Fibroblast of villous mesenchyme (primary cell): ENCODE data around the gene ZNF511. TPM values are rescaled to one million over a fixed set of nuclear protein-coding genes. Genes with fewer than 3 reads are reported as not detected.

Experiments
- DNase-seq: peaks from one replicate; pipeline ENCODE4 v3.0.0-alpha.2; 2010; ENCODE audit warnings: low read depth
- H3K4me3 ChIP-seq: 2 replicates; pipeline ENCODE4 v1.5.1; 2011; ENCODE audit warnings: low read depth, mild to moderate bottlenecking, low read length
- small RNA-seq: library from RNA; depleted of rRNA; stranded (forward); fragments of <200 nt; gene quantifications from one replicate; pipeline ENCODE3, GENCODE V24; 2012
- total RNA-seq: library from RNA; depleted of rRNA; stranded (reverse); fragments of >200 nt; gene quantifications from 2 replicates; pipeline ENCODE4 v1.2.3, GENCODE V29; 2012
- TF ChIP-seq, protein P1 (sequence below): IDR thresholded peaks from 2 replicates; pipeline ENCODE4 v1.5.1; 2012; ENCODE audit warnings: low read depth, mild to moderate bottlenecking, low read length; ENCODE audit not compliant: insufficient read depth

ZNF511 gene
- total RNA-seq, 1 donor, result 21.2 TPM

DNA sequence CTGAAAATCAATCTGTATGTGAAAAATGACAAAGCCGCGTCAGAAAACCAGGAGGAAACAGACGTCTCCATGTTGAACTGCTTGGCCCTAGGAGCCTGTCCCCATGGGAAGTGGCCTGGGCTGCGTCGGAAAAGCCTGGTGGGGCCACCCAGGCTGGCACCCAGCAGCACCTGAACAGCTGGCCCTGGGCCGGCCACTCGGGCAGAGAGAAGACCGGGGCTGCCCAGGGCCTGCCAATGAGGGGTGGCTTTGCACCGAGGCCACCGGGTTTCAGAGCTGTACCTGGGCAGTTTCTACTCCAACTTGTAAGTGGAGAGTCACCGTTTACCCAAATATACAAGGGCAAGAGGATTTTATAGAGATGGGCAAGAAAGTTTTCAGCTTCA is 50.2 kb downstream of the ZNF511 start:
- TF ChIP-seq, protein P1, sequence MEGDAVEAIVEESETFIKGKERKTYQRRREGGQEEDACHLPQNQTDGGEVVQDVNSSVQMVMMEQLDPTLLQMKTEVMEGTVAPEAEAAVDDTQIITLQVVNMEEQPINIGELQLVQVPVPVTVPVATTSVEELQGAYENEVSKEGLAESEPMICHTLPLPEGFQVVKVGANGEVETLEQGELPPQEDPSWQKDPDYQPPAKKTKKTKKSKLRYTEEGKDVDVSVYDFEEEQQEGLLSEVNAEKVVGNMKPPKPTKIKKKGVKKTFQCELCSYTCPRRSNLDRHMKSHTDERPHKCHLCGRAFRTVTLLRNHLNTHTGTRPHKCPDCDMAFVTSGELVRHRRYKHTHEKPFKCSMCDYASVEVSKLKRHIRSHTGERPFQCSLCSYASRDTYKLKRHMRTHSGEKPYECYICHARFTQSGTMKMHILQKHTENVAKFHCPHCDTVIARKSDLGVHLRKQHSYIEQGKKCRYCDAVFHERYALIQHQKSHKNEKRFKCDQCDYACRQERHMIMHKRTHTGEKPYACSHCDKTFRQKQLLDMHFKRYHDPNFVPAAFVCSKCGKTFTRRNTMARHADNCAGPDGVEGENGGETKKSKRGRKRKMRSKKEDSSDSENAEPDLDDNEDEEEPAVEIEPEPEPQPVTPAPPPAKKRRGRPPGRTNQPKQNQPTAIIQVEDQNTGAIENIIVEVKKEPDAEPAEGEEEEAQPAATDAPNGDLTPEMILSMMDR, result no peak
- DNase-seq, result no peak
- H3K4me3 ChIP-seq, result no peak overlapping the region

DNA sequence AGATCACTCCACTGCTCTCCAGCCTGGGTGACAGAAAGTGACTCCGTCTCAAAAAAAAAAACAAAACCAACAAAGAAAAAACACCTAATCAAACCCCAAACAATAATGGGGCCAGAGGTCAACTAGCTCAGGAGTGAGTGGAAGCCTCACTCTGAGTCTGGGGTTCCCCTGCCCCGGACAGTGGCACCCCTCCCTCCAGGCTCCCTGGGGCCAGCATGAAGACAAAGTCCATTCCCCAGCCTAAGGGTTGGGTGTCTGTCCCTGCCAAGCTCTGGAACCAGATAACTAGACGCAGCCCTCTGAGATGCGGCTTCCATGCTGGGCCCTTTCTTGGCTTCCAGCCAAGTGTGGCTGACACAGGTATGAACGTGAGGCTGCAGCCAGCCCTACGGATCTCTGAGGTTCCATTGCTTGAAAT is 50.8 kb downstream of the ZNF511 start:
- H3K4me3 ChIP-seq, result no peak overlapping the region
- DNase-seq, result no peak
- TF ChIP-seq, protein P1, result no peak

DNA sequence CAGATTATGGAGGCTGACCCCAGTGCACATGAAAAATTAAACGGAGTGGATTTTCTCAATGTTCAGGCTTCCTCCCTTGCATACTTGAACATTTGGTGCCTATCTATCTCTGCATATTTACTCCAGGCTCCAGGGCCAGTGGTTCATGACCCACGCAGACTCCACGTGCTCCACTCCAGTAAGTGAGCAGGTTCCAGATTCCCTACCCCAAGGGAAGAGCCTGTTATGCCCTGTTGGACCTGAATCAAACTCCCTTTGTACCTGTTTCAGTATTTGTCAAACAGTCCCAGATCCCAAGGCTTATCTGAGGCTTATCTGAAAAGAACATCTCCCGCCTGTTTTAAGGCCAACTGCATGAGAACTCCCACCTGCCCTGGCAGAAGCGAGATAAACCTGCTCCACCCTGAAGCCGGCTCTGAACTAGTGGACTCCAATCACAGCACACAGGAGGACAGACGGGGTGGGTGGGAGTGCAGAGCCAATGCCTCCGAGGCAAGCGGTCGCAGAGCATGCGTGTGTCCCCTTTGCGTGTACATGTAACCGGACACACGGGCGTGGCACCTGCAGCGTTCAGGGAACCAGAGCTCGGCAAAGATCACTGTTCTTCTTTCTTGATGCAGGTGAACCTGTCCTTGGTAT is 51.4 kb downstream of the ZNF511 start:
- H3K4me3 ChIP-seq, result no peak overlapping the region
- TF ChIP-seq, protein P1, result no peak
- no peak for DNase-seq

DNA sequence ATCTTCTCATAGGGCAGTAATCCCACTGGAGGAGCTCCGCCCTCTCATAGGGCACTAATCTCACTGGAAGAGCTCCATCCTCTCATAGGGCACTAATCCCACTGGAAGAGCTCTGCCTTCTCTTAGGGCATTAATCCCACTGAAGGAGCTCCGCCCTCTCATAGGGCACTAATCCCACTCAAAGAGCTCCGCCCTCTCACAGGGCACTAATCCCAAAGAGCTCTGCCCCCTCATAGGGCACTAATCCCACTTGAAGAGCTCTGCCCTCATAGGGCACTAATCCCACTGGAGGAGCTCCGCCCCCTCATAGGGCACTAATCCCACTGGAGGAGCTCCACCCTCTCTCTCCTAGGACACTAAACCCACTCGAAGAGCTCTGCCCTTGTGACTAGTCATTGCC is 52.5 kb downstream of the ZNF511 start:
- DNase-seq, result no peak
- H3K4me3 ChIP-seq, result no peak overlapping the region
- TF ChIP-seq, protein P1, result no peak

DNA sequence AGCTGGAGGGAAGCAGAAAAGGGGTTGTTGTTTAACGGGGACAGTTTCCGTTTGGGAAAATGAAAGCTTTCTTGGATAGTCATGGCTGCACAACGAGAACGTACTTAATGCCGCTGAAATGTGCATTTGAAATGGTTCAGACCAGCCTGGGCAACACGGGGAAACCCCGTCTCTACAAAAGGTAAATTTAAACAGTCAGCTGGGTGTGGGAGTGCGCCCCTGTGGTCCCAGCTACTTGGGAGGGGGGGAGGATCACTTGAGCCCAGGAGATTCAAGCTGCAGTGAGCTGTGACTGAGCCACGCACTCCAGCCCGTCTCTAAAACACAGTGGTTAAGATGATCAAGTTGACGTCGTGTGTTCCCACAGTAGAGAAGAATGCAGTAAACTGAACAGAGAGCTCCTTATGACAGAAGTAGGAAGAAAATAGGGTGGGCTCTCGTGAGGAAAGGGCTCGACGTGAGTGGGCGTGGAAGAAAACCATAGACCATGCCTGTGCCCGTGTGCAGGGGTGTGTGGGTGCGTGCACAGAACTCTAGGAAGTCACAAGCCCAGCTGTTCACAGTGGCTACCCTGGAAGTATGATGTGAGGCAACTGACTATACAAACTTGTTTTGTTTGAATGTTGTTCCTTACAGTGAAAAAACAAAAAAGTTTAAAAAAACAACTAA is 53.2 kb downstream of the ZNF511 start:
- no peak for DNase-seq
- H3K4me3 ChIP-seq, result no peak overlapping the region
- TF ChIP-seq, protein P1, result no peak

Small RNA genes lying within 50 kb of the gene (small RNA-seq; reads per million reads assigned to genes)
- not detected for gene BANF1P2

Other genes with a start within 250 kb of the ZNF511 start
- not detected in 2 replicates for gene ADGRA1, start 221.0 kb upstream of the ZNF511 start, total RNA-seq
- gene KNDC1, start 148.7 kb upstream of the ZNF511 start, total RNA-seq, result 1.9 and 5.6 TPM in 2 replicates
- not detected in 2 replicates for gene UTF1, start 78.7 kb upstream of the ZNF511 start, total RNA-seq
- not detected in 2 replicates for gene VENTX, start 71.1 kb upstream of the ZNF511 start, total RNA-seq
- 2.3 and 7.8 TPM in 2 replicates for gene ADAM8, start 32.0 kb upstream of the ZNF511 start, total RNA-seq
- 56.7 and 66.9 TPM in 2 replicates for gene TUBGCP2, start within 50 bp of the ZNF511 start, total RNA-seq
- gene CALY, start 28.0 kb downstream of the ZNF511 start, total RNA-seq, result not detected in 2 replicates
- not detected in 2 replicates for gene PRAP1, start 38.5 kb downstream of the ZNF511 start, total RNA-seq
- 7.3 and 13.2 TPM in 2 replicates for gene FUOM, start 49.1 kb downstream of the ZNF511 start, total RNA-seq
- gene ECHS1, start 64.4 kb downstream of the ZNF511 start, total RNA-seq, result 50.3 and 59.6 TPM in 2 replicates
- 6.4 and 7.8 TPM in 2 replicates for gene PAOX, start 70.3 kb downstream of the ZNF511 start, total RNA-seq
- 22.5 and 35.4 TPM in 2 replicates for gene MTG1, start 85.2 kb downstream of the ZNF511 start, total RNA-seq
- 0.32 and 0.43 TPM in 2 replicates for gene SPRN, start 115.7 kb downstream of the ZNF511 start, total RNA-seq
- gene SCART1, start 145.0 kb downstream of the ZNF511 start, total RNA-seq, result 2.6 and 4.2 TPM in 2 replicates
- gene CYP2E1, start 218.4 kb downstream of the ZNF511 start, total RNA-seq, result 1.3 and 1.6 TPM in 2 replicates